ENCODE measurements around the gene C15orf39.
"Not testable (repeated sequence)": the region's sequence is repeated elsewhere in the genome, so short reads cannot be mapped to it uniquely, and the experiment has no call there.

Gene C15orf39

GRCh38 chr15:75211436-75212199, 9.9 kb downstream of the C15orf39 start:
- DNase-seq (ENCODE audit: low spot score): no peak
- no peak for FAIRE-seq

- FAIRE-seq: peak; percentile 17
- DNase-seq (ENCODE audit: low spot score): no peak
Measured at GRCh38 chr15:75212200-75212858, 10.6 kb downstream of the C15orf39 start.

GRCh38 chr15:75213212-75213767, 11.6 kb downstream of the C15orf39 start:
- no peak for DNase-seq (ENCODE audit: low spot score)
- FAIRE-seq: peak; percentile 59

- FAIRE-seq (no peak), DNase-seq (ENCODE audit: low spot score) (no peak)
Measured at GRCh38 chr15:75213768-75214221, 12.1 kb downstream of the C15orf39 start.

- FAIRE-seq (peak; percentile 9), DNase-seq (ENCODE audit: low spot score) (no peak)
Measured at GRCh38 chr15:75214293-75215096, 12.8 kb downstream of the C15orf39 start.

- DNase-seq (ENCODE audit: low spot score) (no peak), FAIRE-seq (no peak)
Measured at GRCh38 chr15:75215107-75216004, 13.7 kb downstream of the C15orf39 start.

GRCh38 chr15:75217012-75217411, 15.3 kb downstream of the C15orf39 start:
- DNase-seq (ENCODE audit: low spot score) (no peak), FAIRE-seq (no peak)

- not testable (repeated sequence) for FAIRE-seq; DNase-seq (ENCODE audit: low spot score)
Measured at GRCh38 chr15:75217574-75217973, 15.9 kb downstream of the C15orf39 start.

GRCh38 chr15:75219507-75219929, 17.8 kb downstream of the C15orf39 start:
- not testable (repeated sequence) for FAIRE-seq; DNase-seq (ENCODE audit: low spot score)

- FAIRE-seq: no peak
Measured at GRCh38 chr15:75223688-75224087, 22.0 kb downstream of the C15orf39 start.

GRCh38 chr15:75224281-75224680, 22.6 kb downstream of the C15orf39 start:
- DNase-seq (ENCODE audit: low spot score): no peak
- FAIRE-seq: no peak

More at GRCh38 chr15:75223688-75224087, 22.0 kb downstream of the C15orf39 start:
- no peak for DNase-seq (ENCODE audit: low spot score)

GRCh38 chr15:75225102-75225836, 23.6 kb downstream of the C15orf39 start:
- peak; percentile 5 for FAIRE-seq
- not testable (repeated sequence) for DNase-seq (ENCODE audit: low spot score)

GRCh38 chr15:75225951-75226732, 24.5 kb downstream of the C15orf39 start:
- DNase-seq (ENCODE audit: low spot score) (no peak), FAIRE-seq (no peak)

- DNase-seq (ENCODE audit: low spot score); FAIRE-seq: not testable (repeated sequence)
Measured at GRCh38 chr15:75227112-75227511, 25.4 kb downstream of the C15orf39 start.

GRCh38 chr15:75227663-75228280, 26.1 kb downstream of the C15orf39 start:
- no peak for FAIRE-seq
- no peak for DNase-seq (ENCODE audit: low spot score)

GRCh38 chr15:75228787-75229186, 27.1 kb downstream of the C15orf39 start:
- FAIRE-seq: no peak
- no peak for DNase-seq (ENCODE audit: low spot score)

- DNase-seq (ENCODE audit: low spot score) (no peak), FAIRE-seq (no peak)
Measured at GRCh38 chr15:75229191-75230015, 27.7 kb downstream of the C15orf39 start.

- no peak for FAIRE-seq
- DNase-seq (ENCODE audit: low spot score): no peak
Measured at GRCh38 chr15:75230016-75230343, 28.3 kb downstream of the C15orf39 start.

Data from urothelium cell line (cell line).